ENCODE results near the gene SLC16A10. TPM values are rescaled to one million over a fixed set of nuclear protein-coding genes. Genes with fewer than 3 reads are reported as not detected.

SLC16A10 gene
- total and polyA plus RNA-seq, 2 of the 8 experiments (the other 6 are each of a cell fraction or from before 2014, with no cell fraction given), result 18.6 to 23.2 TPM

DNA sequence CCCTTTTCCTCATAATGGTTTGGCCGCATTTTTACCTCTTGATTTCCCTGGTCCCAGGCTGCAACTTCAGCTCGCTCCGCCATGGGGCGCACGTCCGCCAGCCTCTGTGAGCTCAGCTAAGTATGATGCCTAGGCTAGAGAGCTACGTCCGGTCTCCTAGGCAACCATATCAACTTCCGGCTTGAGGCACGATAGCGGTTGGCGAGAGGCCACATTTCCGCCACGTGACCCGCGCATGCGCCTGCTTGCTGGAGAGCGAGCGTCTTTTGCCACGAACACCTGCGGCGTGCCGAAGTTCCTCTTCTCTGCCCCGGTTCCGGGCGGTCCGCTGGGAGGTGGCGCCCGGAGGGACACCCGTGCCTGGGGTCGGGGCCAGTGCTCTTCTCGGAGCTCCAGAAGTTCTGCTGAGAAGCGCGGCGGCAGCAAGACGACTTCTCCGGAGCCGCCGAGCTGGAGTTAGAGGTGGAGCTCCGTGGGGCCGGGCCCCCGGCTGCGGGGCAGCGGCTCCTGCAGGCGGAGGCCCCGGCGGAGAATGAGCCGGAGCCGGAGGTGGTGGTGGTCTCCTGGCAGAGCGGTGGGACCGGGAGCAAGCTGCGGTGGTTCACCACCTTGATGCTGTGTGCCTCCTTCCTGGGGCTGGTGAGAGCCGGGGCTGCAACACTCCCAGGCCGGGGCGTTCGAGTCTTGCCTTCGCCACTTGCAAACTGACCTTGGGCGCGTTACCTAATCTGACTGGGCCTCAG is 172.0 kb downstream of the SLC16A10 start (continued):
- no peak; the same call in 1 of the 2 replicates for TF ChIP-seq CHD2 (IDR thresholded peaks at IDR 0.05; ENCODE audit: low read length)
- no peak for TF ChIP-seq SP2 (IDR thresholded peaks at IDR 0.05; ENCODE audit: low read length)
- no peak for TF ChIP-seq HDAC6 (IDR thresholded peaks at IDR 0.05; ENCODE audit: low read depth, low read length)
- 0 out of 2 replicates have a peak, but pooled peaks have one; percentile 2 for TF ChIP-seq TEAD4 (IDR thresholded peaks at IDR 0.05; ENCODE audit: low read depth, low read length)
- no peak for TF ChIP-seq CEBPB (IDR thresholded peaks at IDR 0.05; ENCODE audit: low read depth, low read length)
- TF ChIP-seq RAD21 (IDR thresholded peaks at IDR 0.05 in 1 of 2, conservative IDR thresholded peaks at IDR 0.05 in 1 of 2; ENCODE audit: low read depth in 2 of 2, low read length in 2 of 2), result peak; percentile 88
- no peak for TF ChIP-seq SAP30 (IDR thresholded peaks at IDR 0.05; ENCODE audit: insufficient read depth, insufficient replicate concordance, low read length)
- no peak; the same call in 1 of the 2 replicates for TF ChIP-seq JUND (IDR thresholded peaks at IDR 0.05; ENCODE audit: low read length)
- TF ChIP-seq POLR2A (IDR thresholded peaks at IDR 0.05; ENCODE audit: control extremely low read depth in 1 of 2, low read depth in 2 of 2, low read length in 2 of 2), result peak in 1 of 2 experiments; percentile 53; a peak in 1 of 3 replicates
- TF ChIP-seq CTBP2 (IDR thresholded peaks at IDR 0.05; ENCODE audit: borderline replicate concordance, insufficient read depth, insufficient read length, low read length), result no peak
- no peak for TF ChIP-seq TAF7 (optimal IDR thresholded peaks at IDR 0.05; ENCODE audit: borderline replicate concordance, low read depth, low read length)
- peak; percentile 79 for TF ChIP-seq PHF8 (conservative IDR thresholded peaks at IDR 0.05; ENCODE audit: low read depth, low read length)
- TF ChIP-seq, protein P1, sequence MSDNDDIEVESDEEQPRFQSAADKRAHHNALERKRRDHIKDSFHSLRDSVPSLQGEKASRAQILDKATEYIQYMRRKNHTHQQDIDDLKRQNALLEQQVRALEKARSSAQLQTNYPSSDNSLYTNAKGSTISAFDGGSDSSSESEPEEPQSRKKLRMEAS (IDR thresholded peaks at IDR 0.05), result peak; percentile 96
- TF ChIP-seq JUN (IDR thresholded peaks at IDR 0.05; ENCODE audit: low read depth, low read length), result no peak
- TF ChIP-seq CREB1 (IDR thresholded peaks at IDR 0.05), result peak; percentile 81
- TF ChIP-seq SRF (IDR thresholded peaks at IDR 0.05; ENCODE audit: low read depth, low read length), result no peak
- peak; percentile 57; the same call in 1 of the 2 replicates for TF ChIP-seq POLR2AphosphoS5 (IDR thresholded peaks at IDR 0.05; ENCODE audit: low read depth, low read length)
- TF ChIP-seq BACH1 (IDR thresholded peaks at IDR 0.05; ENCODE audit: low read length), result no peak
- no peak for TF ChIP-seq FOSL1 (IDR thresholded peaks at IDR 0.05; ENCODE audit: insufficient read depth, low read depth, low read length)
- TF ChIP-seq, protein P2, sequence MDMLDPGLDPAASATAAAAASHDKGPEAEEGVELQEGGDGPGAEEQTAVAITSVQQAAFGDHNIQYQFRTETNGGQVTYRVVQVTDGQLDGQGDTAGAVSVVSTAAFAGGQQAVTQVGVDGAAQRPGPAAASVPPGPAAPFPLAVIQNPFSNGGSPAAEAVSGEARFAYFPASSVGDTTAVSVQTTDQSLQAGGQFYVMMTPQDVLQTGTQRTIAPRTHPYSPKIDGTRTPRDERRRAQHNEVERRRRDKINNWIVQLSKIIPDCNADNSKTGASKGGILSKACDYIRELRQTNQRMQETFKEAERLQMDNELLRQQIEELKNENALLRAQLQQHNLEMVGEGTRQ (IDR thresholded peaks at IDR 0.05; ENCODE audit: low read length), result peak; percentile 98
